ENCODE data around the gene FBLN2. TPM values are rescaled to one million over a fixed set of nuclear protein-coding genes. Genes with fewer than 3 reads are reported as not detected.

Gene FBLN2
- total RNA-seq, 3 donors from 2014 or later (not counting 1 experiment from before 2014, with no cell fraction given): 0.61 to 2.7 (median 1.6) TPM

GRCh38 chr3:13647298-13648059, 98.6 kb downstream of the FBLN2 start:
- no peaks in the 10 kb centered on the region for H3K36me3 ChIP-seq (ENCODE audit: control insufficient read depth, insufficient read depth, low read length)
- DNase-seq (peak in 1 of 2 donors; percentile 37), ATAC-seq (peak in 1 of 3 donors; percentile 38)
- peaks cover 28% of the 10 kb centered on the region for H3K4me1 ChIP-seq (ENCODE audit: control insufficient read depth, insufficient read depth, low read length)
- peaks cover 2% of the 10 kb centered on the region for H3K27me3 ChIP-seq (ENCODE audit: control insufficient read depth, insufficient read depth, low read length)
- no peak overlapping the region for H3K27ac ChIP-seq (ENCODE audit: low read length)
- H3K4me3 ChIP-seq (ENCODE audit: low read length): no peak overlapping the region
- H3K36me3 Mint-ChIP-seq: no peaks in the 10 kb centered on the region
- 3% methylated on average over 19 of the region's 19 CpGs for WGBS (ENCODE audit: insufficient coverage)
- peaks cover 12 to 23% of the 10 kb centered on the region in 2 donors for H3K4me1 Mint-ChIP-seq
- no peak for TF ChIP-seq CTCF (IDR thresholded peaks at IDR 0.05)
- intact Hi-C loops (cut with micrococcal nuclease): loop anchor here (1.0 kb wide), 1 partner anchor 555 kb away; no protein-coding TSS in a partner anchor
- H3K27me3 Mint-ChIP-seq (ENCODE audit: low read depth in 2 of 2): peaks cover 19 to 30% of the 10 kb centered on the region in 2 donors
- H3K9me3 Mint-ChIP-seq: no peaks in the 10 kb centered on the region
- H3K27ac Mint-ChIP-seq: no peak overlapping the region
- no peaks in the 10 kb centered on the region for H3K9me3 ChIP-seq (ENCODE audit: control insufficient read depth, insufficient read depth, low read length)
- H3K4me3 Mint-ChIP-seq: no peak overlapping the region

GRCh38 chr3:13648060-13649001, 99.4 kb downstream of the FBLN2 start:
- Histone ChIP-seq H3K9me3 (ENCODE audit: control insufficient read depth, insufficient read depth, low read length) (no peaks in the 10 kb centered on the region), H3K27me3 (ENCODE audit: control insufficient read depth, insufficient read depth, low read length) (peaks cover 2% of the 10 kb centered on the region), H3K36me3 (ENCODE audit: control insufficient read depth, insufficient read depth, low read length) (no peaks in the 10 kb centered on the region), H3K27ac (ENCODE audit: low read length) (no peak overlapping the region), H3K4me1 (ENCODE audit: control insufficient read depth, insufficient read depth, low read length) (peaks cover 37% of the 10 kb centered on the region), H3K4me3 (ENCODE audit: low read length) (no peak overlapping the region)
- no peaks in the 10 kb centered on the region for H3K9me3 Mint-ChIP-seq
- peak; percentile 54 to 66 (median 57) for ATAC-seq
- H3K4me1 Mint-ChIP-seq: peaks cover 12 to 25% of the 10 kb centered on the region in 2 donors
- peak; percentile 95 for TF ChIP-seq CTCF (IDR thresholded peaks at IDR 0.05)
- H3K36me3 Mint-ChIP-seq: no peaks in the 10 kb centered on the region
- H3K27ac Mint-ChIP-seq: peak overlapping the region in 1 of 2 donors; percentile 16
- H3K4me3 Mint-ChIP-seq: no peak overlapping the region
- H3K27me3 Mint-ChIP-seq (ENCODE audit: low read depth in 2 of 2): peaks cover 19 to 30% of the 10 kb centered on the region in 2 donors
- 18% methylated on average over 20 of the region's 20 CpGs for WGBS (ENCODE audit: insufficient coverage)
- intact Hi-C loops (cut with micrococcal nuclease): loop anchor here (1.0 kb wide), 1 partner anchor 556 kb away; no protein-coding TSS in a partner anchor
- peak; percentile 72 to 88 for DNase-seq

GRCh38 chr3:13650210-13651056, 101.5 kb downstream of the FBLN2 start:
- no peaks in the 10 kb centered on the region for H3K36me3 Mint-ChIP-seq
- H3K27ac Mint-ChIP-seq: peak overlapping the region; percentile 4 to 57
- TF ChIP-seq CTCF (IDR thresholded peaks at IDR 0.05): peak; percentile 100
- Histone ChIP-seq H3K9me3 (ENCODE audit: control insufficient read depth, insufficient read depth, low read length) (no peaks in the 10 kb centered on the region), H3K36me3 (ENCODE audit: control insufficient read depth, insufficient read depth, low read length) (no peaks in the 10 kb centered on the region), H3K4me3 (ENCODE audit: low read length) (no peak overlapping the region), H3K27me3 (ENCODE audit: control insufficient read depth, insufficient read depth, low read length) (peaks cover 2% of the 10 kb centered on the region), H3K27ac (ENCODE audit: low read length) (no peak overlapping the region), H3K4me1 (ENCODE audit: control insufficient read depth, insufficient read depth, low read length) (peaks cover 54% of the 10 kb centered on the region)
- intact Hi-C loops (cut with micrococcal nuclease): loop anchor here (1.0 kb wide), 1 partner anchor 154 kb away; no protein-coding TSS in a partner anchor
- H3K27me3 Mint-ChIP-seq (ENCODE audit: low read depth in 2 of 2): peaks cover 11 to 15% of the 10 kb centered on the region in 2 donors
- no peaks in the 10 kb centered on the region for H3K9me3 Mint-ChIP-seq
- ATAC-seq (peak; percentile 87), DNase-seq (peak; percentile 80 to 90)
- peaks cover 12 to 32% of the 10 kb centered on the region in 2 donors for H3K4me1 Mint-ChIP-seq
- H3K4me3 Mint-ChIP-seq: peak overlapping the region; percentile 48
- WGBS (ENCODE audit: insufficient coverage): 17% methylated on average over 48 of the region's 48 CpGs
